ENCODE results near the gene MB. TPM values are rescaled to one million over a fixed set of nuclear protein-coding genes. Genes with fewer than 3 reads are reported as not detected.

Gene MB
- total RNA-seq, 1 experiment from 2014 or later = 17.3 TPM

DNA sequence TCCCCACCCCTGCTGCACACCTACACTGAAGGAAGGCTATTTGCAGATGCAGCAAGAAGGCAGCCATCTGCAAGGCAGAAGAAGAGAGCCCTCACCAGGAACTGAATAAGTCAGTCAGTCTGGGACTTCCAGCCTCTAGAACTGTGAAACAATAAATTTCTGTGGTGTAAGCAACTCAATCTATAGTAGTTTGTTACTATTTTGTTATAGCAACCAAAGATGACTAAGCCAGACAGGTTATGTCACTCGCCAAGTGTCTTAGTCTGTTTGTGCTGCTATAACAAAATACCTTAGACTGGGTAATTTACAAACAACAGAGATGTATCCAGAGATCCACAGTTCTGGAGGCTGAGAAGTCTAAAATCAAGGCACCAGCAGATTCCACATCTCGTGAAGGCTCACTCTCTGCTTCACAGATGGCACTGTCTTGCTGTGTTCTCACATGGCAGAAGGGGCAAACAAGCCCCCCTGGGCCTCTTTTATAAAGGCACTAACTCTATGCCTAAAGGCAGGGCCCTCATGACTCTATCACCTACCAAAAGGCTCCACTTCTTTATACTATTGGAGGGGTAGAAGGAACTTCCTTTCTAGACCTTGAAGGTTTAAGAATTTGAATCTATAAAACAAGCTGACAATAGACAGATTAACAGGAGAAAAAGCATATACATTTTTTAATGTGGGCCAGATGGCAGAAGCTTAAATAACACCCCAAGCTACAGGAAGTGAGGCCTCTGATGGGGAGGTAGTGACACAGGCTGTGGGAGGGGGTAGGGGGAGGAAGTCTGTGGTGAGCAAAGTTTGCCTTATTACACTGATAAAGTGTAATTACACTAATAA, 43.4 kb upstream of the MB start:
- no peaks in the 10 kb centered on the region for H3K4me1 ChIP-seq (ENCODE audit: control insufficient read depth, insufficient read depth, low read length)
- CTCF ChIA-PET = no interaction called here
- no peak for TF ChIP-seq POLR2AphosphoS5 (IDR thresholded peaks at IDR 0.05; ENCODE audit: low read depth, low read length)
- TF ChIP-seq, protein P1, sequence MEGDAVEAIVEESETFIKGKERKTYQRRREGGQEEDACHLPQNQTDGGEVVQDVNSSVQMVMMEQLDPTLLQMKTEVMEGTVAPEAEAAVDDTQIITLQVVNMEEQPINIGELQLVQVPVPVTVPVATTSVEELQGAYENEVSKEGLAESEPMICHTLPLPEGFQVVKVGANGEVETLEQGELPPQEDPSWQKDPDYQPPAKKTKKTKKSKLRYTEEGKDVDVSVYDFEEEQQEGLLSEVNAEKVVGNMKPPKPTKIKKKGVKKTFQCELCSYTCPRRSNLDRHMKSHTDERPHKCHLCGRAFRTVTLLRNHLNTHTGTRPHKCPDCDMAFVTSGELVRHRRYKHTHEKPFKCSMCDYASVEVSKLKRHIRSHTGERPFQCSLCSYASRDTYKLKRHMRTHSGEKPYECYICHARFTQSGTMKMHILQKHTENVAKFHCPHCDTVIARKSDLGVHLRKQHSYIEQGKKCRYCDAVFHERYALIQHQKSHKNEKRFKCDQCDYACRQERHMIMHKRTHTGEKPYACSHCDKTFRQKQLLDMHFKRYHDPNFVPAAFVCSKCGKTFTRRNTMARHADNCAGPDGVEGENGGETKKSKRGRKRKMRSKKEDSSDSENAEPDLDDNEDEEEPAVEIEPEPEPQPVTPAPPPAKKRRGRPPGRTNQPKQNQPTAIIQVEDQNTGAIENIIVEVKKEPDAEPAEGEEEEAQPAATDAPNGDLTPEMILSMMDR (IDR thresholded peaks at IDR 0.05) = no peak
- intact Hi-C loops (cut with micrococcal nuclease; ENCODE audit: unreplicated experiment) = no loop called here
- H3K4me3 ChIP-seq (ENCODE audit: low read depth in 2 of 2, low read length in 2 of 2) = no peak overlapping the region
- in situ Hi-C loops (cut with HindIII; ENCODE audit: low pct_unique_long_range_greater_than_20kb, low sequenced_read_pairs) = no loop called here
- peaks cover 5% of the 10 kb centered on the region; the same call in 1 of the 2 replicates for H3K9me3 ChIP-seq (ENCODE audit: control insufficient read depth, insufficient read depth, low read depth, low read length)
- H3K27me3 ChIP-seq (ENCODE audit: control insufficient read depth, insufficient read depth, low read length) = no peaks in the 10 kb centered on the region
- POLR2A ChIA-PET = no interaction called here
- H3K27ac ChIP-seq (ENCODE audit: low read length) = no peak overlapping the region
- BruUV-seq (replicated peaks) = no TSS peak
- ATAC-seq = no peak
- no peak for DNase-seq (ENCODE audit: low read depth, low spot score)
- H3K36me3 ChIP-seq (ENCODE audit: control insufficient read depth, insufficient read depth, low read length) = no peaks in the 10 kb centered on the region

DNA sequence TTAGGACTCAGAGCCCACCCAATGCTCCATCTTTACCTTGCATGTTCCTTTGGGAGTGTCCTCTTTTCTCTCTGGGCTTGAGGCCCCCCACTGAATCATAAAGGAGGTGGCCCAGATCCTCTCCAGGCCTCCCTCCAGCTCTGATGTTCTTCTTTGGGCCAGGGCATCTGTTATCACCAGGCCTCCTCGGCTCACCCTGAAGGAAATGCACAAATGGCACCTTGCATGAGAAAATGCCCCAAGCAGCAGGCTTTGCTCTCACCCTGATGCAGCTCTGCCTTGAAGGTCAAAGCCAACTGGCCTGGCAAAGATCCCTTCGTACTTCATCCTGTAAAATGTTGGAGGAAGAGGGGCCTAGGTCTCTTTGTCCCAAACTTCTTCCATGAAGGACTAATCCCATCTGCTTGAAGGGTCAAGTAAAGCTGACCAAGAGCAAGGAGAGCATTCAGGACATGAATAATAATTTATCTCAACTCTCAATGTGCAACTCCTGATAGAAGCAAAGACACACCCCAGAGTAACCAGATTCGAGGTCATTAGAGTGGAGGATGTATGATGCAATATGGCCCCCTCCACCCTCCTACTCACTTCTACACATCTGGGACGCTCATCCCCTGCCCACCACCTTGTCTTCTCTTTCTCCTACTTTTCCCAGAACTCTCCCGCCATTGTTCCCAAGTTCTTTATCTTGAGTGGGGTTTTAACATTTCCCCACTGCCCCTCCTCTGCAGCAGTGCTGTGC, 40.6 kb upstream of the MB start:
- DNase-seq (ENCODE audit: low read depth, low spot score) = no peak
- TF ChIP-seq, protein P2, sequence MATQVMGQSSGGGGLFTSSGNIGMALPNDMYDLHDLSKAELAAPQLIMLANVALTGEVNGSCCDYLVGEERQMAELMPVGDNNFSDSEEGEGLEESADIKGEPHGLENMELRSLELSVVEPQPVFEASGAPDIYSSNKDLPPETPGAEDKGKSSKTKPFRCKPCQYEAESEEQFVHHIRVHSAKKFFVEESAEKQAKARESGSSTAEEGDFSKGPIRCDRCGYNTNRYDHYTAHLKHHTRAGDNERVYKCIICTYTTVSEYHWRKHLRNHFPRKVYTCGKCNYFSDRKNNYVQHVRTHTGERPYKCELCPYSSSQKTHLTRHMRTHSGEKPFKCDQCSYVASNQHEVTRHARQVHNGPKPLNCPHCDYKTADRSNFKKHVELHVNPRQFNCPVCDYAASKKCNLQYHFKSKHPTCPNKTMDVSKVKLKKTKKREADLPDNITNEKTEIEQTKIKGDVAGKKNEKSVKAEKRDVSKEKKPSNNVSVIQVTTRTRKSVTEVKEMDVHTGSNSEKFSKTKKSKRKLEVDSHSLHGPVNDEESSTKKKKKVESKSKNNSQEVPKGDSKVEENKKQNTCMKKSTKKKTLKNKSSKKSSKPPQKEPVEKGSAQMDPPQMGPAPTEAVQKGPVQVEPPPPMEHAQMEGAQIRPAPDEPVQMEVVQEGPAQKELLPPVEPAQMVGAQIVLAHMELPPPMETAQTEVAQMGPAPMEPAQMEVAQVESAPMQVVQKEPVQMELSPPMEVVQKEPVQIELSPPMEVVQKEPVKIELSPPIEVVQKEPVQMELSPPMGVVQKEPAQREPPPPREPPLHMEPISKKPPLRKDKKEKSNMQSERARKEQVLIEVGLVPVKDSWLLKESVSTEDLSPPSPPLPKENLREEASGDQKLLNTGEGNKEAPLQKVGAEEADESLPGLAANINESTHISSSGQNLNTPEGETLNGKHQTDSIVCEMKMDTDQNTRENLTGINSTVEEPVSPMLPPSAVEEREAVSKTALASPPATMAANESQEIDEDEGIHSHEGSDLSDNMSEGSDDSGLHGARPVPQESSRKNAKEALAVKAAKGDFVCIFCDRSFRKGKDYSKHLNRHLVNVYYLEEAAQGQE (IDR thresholded peaks at IDR 0.05; ENCODE audit: insufficient read depth in 1 of 2, low read depth in 2 of 2, low read length in 1 of 2) = no peak
- TF ChIP-seq SIN3A (IDR thresholded peaks at IDR 0.05; ENCODE audit: borderline replicate concordance, insufficient read depth, low read depth, low read length) (no peak), POLR2AphosphoS5 (IDR thresholded peaks at IDR 0.05; ENCODE audit: low read depth, low read length) (no peak), TCF7L2 (IDR thresholded peaks at IDR 0.05; ENCODE audit: low read depth, low read length) (no peak)
- TF ChIP-seq, protein P1 (IDR thresholded peaks at IDR 0.05) = no peak
- H3K4me3 ChIP-seq (ENCODE audit: low read depth in 2 of 2, low read length in 2 of 2) = no peak overlapping the region
- H3K4me1 ChIP-seq (ENCODE audit: control insufficient read depth, insufficient read depth, low read length) = no peaks in the 10 kb centered on the region
- intact Hi-C loops (cut with micrococcal nuclease; ENCODE audit: unreplicated experiment) (no loop called here), in situ Hi-C loops (cut with HindIII; ENCODE audit: low pct_unique_long_range_greater_than_20kb, low sequenced_read_pairs) (no loop called here)
- no peaks in the 10 kb centered on the region; the same call in 1 of the 2 replicates for H3K36me3 ChIP-seq (ENCODE audit: control insufficient read depth, insufficient read depth, low read length)
- POLR2A ChIA-PET = no interaction called here
- BruUV-seq (replicated peaks) = no TSS peak
- no peak overlapping the region for H3K27ac ChIP-seq (ENCODE audit: low read length)
- CTCF ChIA-PET = no interaction called here
- H3K27me3 ChIP-seq (ENCODE audit: control insufficient read depth, insufficient read depth, low read length) = no peaks in the 10 kb centered on the region
- ATAC-seq = no peak
- H3K9me3 ChIP-seq (ENCODE audit: control insufficient read depth, insufficient read depth, low read depth, low read length) = no peaks in the 10 kb centered on the region
